ENCODE results near the gene PGAP3.
A peak's percentile ranks its signal among the peaks of the same experiment; 100 is the strongest.

PGAP3 gene

GRCh38 chr17:39659279-39660010 is 28.4 kb downstream of the PGAP3 start:
- DNase-seq (ENCODE audit: low spot score): peak; percentile 17

- no peak for DNase-seq (ENCODE audit: low spot score)
Observed at GRCh38 chr17:39658760-39659159, 29.1 kb downstream of the PGAP3 start.

GRCh38 chr17:39658346-39658745 is 29.5 kb downstream of the PGAP3 start:
- DNase-seq (ENCODE audit: low spot score): no peak

GRCh38 chr17:39655105-39655504 is 32.8 kb downstream of the PGAP3 start:
- DNase-seq (ENCODE audit: low spot score): no peak

GRCh38 chr17:39653662-39654331 is 34.1 kb downstream of the PGAP3 start:
- DNase-seq (ENCODE audit: low spot score): peak; percentile 73

- no peak for DNase-seq (ENCODE audit: low spot score)
Observed at GRCh38 chr17:39653316-39653661, 34.6 kb downstream of the PGAP3 start.

- DNase-seq (ENCODE audit: low spot score): no peak
Observed at GRCh38 chr17:39652587-39653315, 35.1 kb downstream of the PGAP3 start.

- DNase-seq (ENCODE audit: low spot score): no peak
Observed at GRCh38 chr17:39651923-39652586, 35.8 kb downstream of the PGAP3 start.

GRCh38 chr17:39650121-39650579 is 37.7 kb downstream of the PGAP3 start:
- no peak for DNase-seq (ENCODE audit: low spot score)

GRCh38 chr17:39648616-39649366 is 39.1 kb downstream of the PGAP3 start:
- DNase-seq (ENCODE audit: low spot score): no peak

GRCh38 chr17:39647256-39647655 is 40.6 kb downstream of the PGAP3 start:
- DNase-seq (ENCODE audit: low spot score): no peak

GRCh38 chr17:39643271-39643670 is 44.6 kb downstream of the PGAP3 start:
- DNase-seq (ENCODE audit: low spot score): no peak

- DNase-seq (ENCODE audit: low spot score): no peak
Observed at GRCh38 chr17:39642291-39643074, 45.4 kb downstream of the PGAP3 start.

GRCh38 chr17:39641883-39642282 is 46.0 kb downstream of the PGAP3 start:
- no peak for DNase-seq (ENCODE audit: low spot score)

- no peak for DNase-seq (ENCODE audit: low spot score)
Observed at GRCh38 chr17:39641097-39641496, 46.8 kb downstream of the PGAP3 start.

GRCh38 chr17:39640591-39641031 is 47.2 kb downstream of the PGAP3 start:
- DNase-seq (ENCODE audit: low spot score): no peak

GRCh38 chr17:39639566-39640458 is 48.0 kb downstream of the PGAP3 start:
- DNase-seq (ENCODE audit: low spot score): no peak

- no peak for DNase-seq (ENCODE audit: low spot score)
Observed at GRCh38 chr17:39639043-39639442, 48.8 kb downstream of the PGAP3 start.

GRCh38 chr17:39638317-39638716 is 49.5 kb downstream of the PGAP3 start:
- DNase-seq (ENCODE audit: low spot score): no peak
